Measurements from ENCODE around the gene SORCS3. TPM values are rescaled to one million over a fixed set of nuclear protein-coding genes. Genes with fewer than 3 reads are reported as not detected.

SORCS3 gene
- total RNA-seq, 1 experiment from 2014 or later, result not detected

- in situ Hi-C loops (cut with HindIII; ENCODE audit: low pct_unique_long_range_greater_than_20kb, low sequenced_read_pairs), result no loop called here
- ATAC-seq (no peak), DNase-seq (ENCODE audit: low read depth, low spot score) (no peak)
- H3K27me3 ChIP-seq (ENCODE audit: control insufficient read depth, insufficient read depth, low read length), result no peaks in the 10 kb centered on the region
- TF ChIP-seq TCF7L2 (IDR thresholded peaks at IDR 0.05; ENCODE audit: low read depth, low read length), result no peak
- no peak for TF ChIP-seq REST (IDR thresholded peaks at IDR 0.05; ENCODE audit: insufficient read depth in 1 of 2, low read depth in 2 of 2, low read length in 1 of 2)
- no peak for TF ChIP-seq POLR2AphosphoS5 (IDR thresholded peaks at IDR 0.05; ENCODE audit: low read depth, low read length)
- no peak for TF ChIP-seq SIN3A (IDR thresholded peaks at IDR 0.05; ENCODE audit: borderline replicate concordance, insufficient read depth, low read depth, low read length)
- no peak for TF ChIP-seq CTCF (IDR thresholded peaks at IDR 0.05)
- no TSS peak for BruUV-seq (replicated peaks)
- H3K4me1 ChIP-seq (ENCODE audit: control insufficient read depth, insufficient read depth, low read length), result no peaks in the 10 kb centered on the region
- H3K9me3 ChIP-seq (ENCODE audit: control insufficient read depth, insufficient read depth, low read depth, low read length), result no peaks in the 10 kb centered on the region
- H3K4me3 ChIP-seq (ENCODE audit: low read depth in 2 of 2, low read length in 2 of 2), result no peak overlapping the region
- CTCF ChIA-PET, result no interaction called here
- no peak overlapping the region for H3K27ac ChIP-seq (ENCODE audit: low read length)
- POLR2A ChIA-PET, result no interaction called here
- intact Hi-C loops (cut with micrococcal nuclease; ENCODE audit: unreplicated experiment), result no loop called here
- no peaks in the 10 kb centered on the region for H3K36me3 ChIP-seq (ENCODE audit: control insufficient read depth, insufficient read depth, low read length)
Observed at GRCh38 chr10:105243381-105243780, 602.3 kb downstream of the SORCS3 start.

GRCh38 chr10:105243825-105244224, 602.7 kb downstream of the SORCS3 start:
- DNase-seq (ENCODE audit: low read depth, low spot score) (no peak), ATAC-seq (no peak)
- Histone ChIP-seq H3K4me1 (ENCODE audit: control insufficient read depth, insufficient read depth, low read length) (no peaks in the 10 kb centered on the region), H3K36me3 (ENCODE audit: control insufficient read depth, insufficient read depth, low read length) (no peaks in the 10 kb centered on the region), H3K4me3 (ENCODE audit: low read depth in 2 of 2, low read length in 2 of 2) (no peak overlapping the region), H3K27me3 (ENCODE audit: control insufficient read depth, insufficient read depth, low read length) (no peaks in the 10 kb centered on the region), H3K27ac (ENCODE audit: low read length) (no peak overlapping the region), H3K9me3 (ENCODE audit: control insufficient read depth, insufficient read depth, low read depth, low read length) (no peaks in the 10 kb centered on the region)
- POLR2A ChIA-PET, result no interaction called here
- TF ChIP-seq TCF7L2 (IDR thresholded peaks at IDR 0.05; ENCODE audit: low read depth, low read length), result no peak
- no peak for TF ChIP-seq SIN3A (IDR thresholded peaks at IDR 0.05; ENCODE audit: borderline replicate concordance, insufficient read depth, low read depth, low read length)
- TF ChIP-seq POLR2AphosphoS5 (IDR thresholded peaks at IDR 0.05; ENCODE audit: low read depth, low read length), result no peak
- TF ChIP-seq CTCF (IDR thresholded peaks at IDR 0.05), result no peak
- in situ Hi-C loops (cut with HindIII; ENCODE audit: low pct_unique_long_range_greater_than_20kb, low sequenced_read_pairs), result no loop called here
- CTCF ChIA-PET, result no interaction called here
- intact Hi-C loops (cut with micrococcal nuclease; ENCODE audit: unreplicated experiment), result no loop called here
- no TSS peak for BruUV-seq (replicated peaks)
